OCI-LY3 (cell line): ENCODE measurements around the gene LDB3.

ENCODE experiments used
- CTCF ChIP-seq: fragments of 200-600, 300-600 bp; sonication (generic); IDR thresholded peaks from 2 replicates; pipeline ENCODE4 v1.5.1; 2014; ENCODE audit warnings: antibody characterized with exemption, low read length, low read depth
- EZH2phosphoT487 ChIP-seq: fragments of 200-600 bp; shearing (Covaris generic); IDR thresholded peaks from 2 replicates; pipeline ENCODE4 v1.6.1; 2018; ENCODE audit warnings: antibody characterized with exemption, mixed run types, low read depth

- TF ChIP-seq CTCF (no peak), EZH2phosphoT487 (no peak)
Measured at GRCh38 chr10:86733260-86733671, 65.0 kb downstream of the LDB3 start.
